Stimulated activated CD8-positive, alpha-beta memory T cell treated with anti-CD3 and anti-CD28 coated beads, Interleukin-15, amount 100 ng/mL, for 1 hour (primary cell): ENCODE results near the gene CKAP2.
"Not testable (repeated sequence)": the region's sequence is repeated elsewhere in the genome, so short reads cannot be mapped to it uniquely, and the experiment has no call there.

Source experiments
- DNase-seq: peaks from one replicate; pipeline ENCODE4 v3.0.0-alpha.2; 2020; ENCODE audit warnings: low read depth

The CKAP2 gene, protein sequence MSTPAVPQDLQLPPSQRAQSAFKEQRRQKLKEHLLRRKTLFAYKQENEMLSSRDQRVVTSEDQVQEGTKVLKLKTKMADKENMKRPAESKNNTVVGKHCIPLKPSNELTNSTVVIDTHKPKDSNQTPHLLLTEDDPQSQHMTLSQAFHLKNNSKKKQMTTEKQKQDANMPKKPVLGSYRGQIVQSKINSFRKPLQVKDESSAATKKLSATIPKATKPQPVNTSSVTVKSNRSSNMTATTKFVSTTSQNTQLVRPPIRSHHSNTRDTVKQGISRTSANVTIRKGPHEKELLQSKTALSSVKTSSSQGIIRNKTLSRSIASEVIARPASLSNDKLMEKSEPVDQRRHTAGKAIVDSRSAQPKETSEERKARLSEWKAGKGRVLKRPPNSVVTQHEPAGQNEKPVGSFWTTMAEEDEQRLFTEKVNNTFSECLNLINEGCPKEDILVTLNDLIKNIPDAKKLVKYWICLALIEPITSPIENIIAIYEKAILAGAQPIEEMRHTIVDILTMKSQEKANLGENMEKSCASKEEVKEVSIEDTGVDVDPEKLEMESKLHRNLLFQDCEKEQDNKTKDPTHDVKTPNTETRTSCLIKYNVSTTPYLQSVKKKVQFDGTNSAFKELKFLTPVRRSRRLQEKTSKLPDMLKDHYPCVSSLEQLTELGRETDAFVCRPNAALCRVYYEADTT

DNA sequence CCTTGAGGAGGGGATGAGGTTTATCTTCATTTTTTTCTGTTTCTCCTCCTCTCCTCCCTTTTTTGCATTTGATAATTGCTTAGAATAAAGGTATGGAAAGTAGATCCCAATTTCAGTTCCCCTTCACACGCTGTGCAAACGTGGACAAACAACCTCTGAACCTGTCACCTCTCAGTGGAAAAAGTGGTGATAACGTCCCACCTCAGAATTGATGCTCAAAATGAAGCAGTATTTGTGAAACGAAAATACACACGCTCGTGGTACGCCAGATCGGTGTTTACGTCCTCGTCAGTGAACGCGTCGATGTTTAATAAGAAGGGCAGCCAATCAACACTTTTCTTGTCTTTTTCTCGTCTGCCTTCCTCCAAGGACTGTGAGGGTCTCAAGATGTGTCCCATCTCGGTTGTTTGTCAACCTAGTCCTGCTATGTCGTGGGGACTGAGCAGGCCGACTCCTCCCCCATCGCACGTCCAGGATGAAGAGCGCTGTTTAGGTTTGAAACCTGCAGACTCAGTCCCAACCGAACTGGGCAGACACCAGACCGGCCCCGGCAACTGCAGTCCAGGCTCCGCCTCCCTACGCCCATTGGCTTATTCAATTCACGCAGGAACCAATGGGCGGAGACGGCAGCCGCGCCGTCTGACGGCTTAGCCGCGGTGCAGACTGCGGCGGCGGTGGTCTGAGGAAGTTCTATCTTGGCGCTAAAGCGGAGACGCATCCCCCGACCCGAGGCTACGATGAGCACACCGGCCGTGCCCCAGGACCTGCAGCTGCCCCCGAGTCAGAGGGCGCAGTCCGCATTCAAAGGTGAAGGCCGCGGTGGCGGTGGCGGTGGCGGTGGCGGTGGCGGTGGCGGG lies at the start of gene CKAP2:
TSS of gene CKAP2 (plus strand) at position 659 of the 857 bp plus-strand sequence. CDS start at position 738, 79 bp downstream.
- DNase-seq, result peak; percentile 87

DNA sequence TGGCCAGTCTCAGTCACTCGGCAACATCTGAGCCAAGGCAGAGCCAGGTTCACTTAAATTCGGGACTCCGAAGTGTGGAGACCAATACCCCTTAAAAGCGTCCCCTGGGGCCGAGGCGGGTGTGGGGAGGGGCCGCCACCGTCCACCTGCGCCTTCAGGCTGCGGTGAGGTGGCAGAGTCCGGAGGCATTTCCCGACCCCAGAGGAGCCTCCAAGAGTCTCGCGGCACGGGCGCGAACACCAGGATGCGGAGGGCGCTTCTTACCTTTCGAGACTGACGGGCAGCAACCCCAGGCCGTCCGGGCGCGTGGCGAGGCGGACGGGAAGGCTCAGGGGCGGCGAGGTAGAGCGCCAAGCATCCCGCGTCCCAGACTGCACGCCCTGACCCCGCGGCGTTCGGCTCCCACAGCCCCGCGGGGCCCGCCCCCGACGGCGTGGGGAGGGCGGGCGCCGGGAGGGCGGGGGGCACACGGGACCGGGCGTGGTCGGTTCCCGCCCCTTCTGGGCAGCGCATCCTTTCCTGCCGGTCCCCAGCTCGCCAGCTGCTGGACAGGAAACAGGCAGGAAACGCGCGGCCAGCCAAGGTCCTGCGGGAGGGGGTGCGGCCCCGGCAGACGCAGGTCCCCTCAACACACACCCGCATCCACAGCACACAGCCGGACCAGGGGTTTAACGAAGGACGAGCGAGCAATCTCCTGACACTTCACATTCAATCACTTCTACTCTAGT lies 49.3 kb upstream of the CKAP2 start, which contains the start of gene THSD1:
TSS of gene THSD1 (minus strand) at position 406 of the 728 bp plus-strand sequence. CDS start 3,572 bp downstream, outside the sequence.
- DNase-seq, result no peak

DNA sequence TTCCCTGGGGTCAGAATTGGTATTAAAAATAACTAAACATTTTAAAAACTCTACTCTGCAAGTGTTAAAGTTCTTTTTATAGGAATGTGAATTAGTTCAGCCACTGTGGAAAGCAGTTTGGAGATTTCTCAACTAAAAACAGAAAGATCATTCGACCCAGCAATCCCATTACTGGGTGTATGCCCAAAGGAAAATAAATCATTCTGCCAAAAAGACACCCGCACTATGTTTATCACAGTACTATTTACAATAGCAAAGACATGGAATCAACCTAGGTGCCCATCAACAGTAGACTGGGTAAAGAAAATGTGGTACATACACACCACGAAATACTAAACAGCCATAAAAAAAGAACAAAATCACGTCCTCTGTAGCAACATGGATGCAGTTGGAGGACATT lies 48.6 kb upstream of the CKAP2 start:
- no peak for DNase-seq

DNA sequence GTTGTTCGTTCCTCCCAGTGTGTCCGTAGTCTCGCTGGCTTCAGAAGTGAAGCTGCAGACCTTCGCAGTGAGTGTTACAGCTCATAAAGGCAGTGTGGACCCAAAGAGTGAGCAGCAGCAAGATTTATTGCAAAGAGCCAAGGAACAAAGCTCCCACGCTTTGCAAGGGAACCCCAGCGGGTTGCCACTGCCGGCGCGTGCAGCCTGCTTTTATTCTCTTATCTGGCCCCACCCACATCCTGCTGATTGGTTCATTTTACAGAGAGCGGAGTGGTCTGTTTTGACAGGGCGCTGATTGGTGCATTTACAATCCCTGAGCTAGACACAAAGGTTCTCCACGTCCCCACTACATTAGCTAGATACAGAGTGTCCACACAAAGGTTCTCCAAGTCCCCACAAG lies 47.8 kb upstream of the CKAP2 start:
- not testable (repeated sequence) for DNase-seq

DNA sequence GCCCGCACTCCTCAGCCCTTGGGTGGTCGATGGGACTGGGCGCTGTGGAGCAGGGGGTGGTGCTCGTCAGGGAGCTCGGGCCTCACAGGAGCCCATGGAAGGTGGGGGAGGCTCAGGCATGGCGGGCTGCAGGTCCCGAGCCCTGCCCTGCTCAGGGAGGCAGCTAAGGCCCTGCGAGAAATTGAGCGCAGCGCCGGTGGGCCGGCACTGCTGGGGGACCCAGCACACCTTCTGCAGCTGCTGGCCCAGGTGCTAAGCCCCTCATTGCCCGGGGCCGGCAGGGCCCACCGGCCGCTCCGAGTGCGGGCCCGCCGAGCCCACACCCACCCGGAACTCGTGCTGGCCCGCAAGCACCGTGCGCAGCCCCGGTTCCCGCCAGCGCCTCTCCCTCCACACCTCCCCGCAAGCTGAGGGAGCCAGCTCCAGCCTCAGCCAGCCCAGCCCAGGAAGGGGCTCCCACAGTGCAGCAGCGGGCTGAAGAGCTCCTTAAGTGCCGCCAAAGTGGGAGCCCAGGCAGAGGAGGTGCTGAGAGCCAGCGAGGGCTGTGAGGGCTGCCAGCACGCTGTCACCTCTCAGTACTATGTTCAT lies 47.1 kb upstream of the CKAP2 start:
- DNase-seq, result not testable (repeated sequence)

DNA sequence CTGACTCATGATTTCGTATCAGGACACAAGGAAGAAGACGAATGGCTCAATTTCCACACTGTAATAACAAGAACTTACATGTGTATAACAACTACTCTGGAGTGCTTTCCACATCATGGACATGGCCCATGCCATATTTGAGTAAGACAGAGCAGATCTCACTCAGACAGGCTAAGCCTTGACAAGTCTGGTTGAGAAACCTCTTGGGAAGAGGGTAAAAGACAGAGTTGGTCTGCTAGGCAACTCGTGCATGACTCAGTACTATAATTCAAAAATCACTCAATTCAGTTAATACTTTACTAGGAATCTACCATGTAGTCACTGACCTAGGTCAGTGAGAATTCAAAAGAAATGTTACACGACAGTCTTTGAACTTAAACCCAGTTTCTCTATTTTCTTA lies 43.6 kb upstream of the CKAP2 start:
- no peak for DNase-seq

DNA sequence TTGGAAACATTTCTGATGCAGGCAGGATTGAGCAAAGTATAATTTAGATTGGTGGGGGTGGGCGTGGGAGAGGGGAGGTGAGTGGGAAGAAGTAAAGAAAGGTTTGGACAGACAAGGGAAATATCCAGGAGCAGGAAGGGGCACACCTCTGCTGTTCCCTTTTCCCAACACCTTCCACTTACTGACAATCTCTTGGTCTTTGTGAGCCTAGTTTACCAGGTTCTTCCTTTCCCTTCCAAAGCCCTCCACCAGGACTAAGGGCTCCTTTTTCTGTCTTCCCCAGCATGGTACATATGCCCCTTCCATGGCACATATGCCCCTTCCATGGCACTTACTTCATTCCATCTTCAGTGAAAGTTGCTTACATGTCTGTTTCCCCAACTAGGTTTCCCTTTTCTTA lies 43.1 kb upstream of the CKAP2 start:
- DNase-seq, result no peak

DNA sequence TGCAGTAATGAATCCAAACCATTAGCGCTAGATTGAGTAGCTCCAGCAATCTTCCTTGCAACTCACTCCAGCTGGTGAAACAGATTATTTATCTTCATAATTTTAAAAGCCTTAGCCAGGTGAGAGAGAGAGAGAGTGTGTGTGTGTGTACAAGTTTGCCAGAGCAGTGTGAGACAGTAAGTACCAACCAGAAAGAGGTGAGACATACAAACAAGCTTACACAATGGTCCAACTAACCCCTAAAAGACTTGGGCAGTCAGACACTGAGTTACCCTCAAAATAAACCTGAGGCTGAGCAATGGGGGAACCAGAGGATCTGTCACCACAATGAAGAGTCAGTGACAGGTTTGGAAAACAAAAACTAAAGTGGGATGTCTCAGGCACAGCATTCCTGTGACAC lies 41.2 kb upstream of the CKAP2 start:
- no peak for DNase-seq

DNA sequence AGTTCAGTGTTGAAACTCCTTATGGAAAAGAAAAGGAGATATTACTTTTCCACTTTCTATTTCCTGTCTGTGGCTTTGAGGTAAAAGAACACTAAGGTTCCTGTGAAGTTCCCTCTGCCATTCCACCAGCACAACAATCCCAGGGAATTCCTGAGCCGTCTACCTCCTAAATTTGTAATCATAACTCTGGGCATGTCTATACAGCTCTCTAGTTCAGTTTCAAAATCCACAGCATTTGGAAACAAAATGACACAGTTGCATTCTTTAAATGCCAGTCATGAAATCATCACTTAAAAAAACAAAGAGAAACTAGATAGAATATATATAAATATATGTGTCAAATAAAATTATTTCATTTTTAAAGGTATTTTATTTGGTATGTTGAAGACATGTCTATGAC lies 40.3 kb upstream of the CKAP2 start:
- no peak for DNase-seq

DNA sequence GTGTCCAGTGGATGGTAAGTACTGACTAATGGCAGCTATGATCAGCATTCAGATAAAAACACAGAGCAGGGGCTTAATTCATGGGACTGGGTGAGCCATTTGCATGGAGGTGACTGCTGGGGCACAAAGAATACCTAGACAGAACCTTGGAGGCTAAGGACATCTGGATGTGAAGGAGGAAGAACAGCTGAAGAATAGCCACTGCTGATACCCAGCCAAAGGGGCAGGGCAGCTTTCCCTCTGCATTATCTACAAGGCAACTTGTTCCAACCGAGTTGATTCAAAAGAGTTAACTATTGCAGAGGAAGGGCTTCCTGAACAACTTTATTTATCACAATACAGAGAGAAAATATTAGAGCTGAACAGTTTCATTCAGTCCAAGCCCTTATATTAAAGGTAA lies 36.2 kb upstream of the CKAP2 start:
- no peak for DNase-seq

DNA sequence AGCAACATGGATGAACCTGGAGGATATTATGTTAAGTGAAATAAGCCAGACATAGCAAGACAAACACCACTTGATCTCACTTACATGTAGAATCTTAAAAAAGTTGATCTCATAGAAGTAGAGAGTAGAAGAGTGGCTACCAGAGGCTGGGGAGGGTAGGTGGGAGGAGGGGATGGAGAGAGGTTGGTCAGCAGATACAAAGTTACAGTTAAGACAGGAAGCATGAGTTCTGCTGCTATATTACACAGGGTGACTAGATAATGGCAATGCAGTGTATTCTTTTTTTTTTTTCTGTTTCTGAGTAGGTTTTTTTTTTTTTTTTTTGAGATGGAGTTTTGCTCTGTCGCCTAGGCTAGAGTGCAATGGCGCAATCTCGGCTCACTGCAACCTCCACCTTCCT lies 34.1 kb upstream of the CKAP2 start:
- no peak for DNase-seq

DNA sequence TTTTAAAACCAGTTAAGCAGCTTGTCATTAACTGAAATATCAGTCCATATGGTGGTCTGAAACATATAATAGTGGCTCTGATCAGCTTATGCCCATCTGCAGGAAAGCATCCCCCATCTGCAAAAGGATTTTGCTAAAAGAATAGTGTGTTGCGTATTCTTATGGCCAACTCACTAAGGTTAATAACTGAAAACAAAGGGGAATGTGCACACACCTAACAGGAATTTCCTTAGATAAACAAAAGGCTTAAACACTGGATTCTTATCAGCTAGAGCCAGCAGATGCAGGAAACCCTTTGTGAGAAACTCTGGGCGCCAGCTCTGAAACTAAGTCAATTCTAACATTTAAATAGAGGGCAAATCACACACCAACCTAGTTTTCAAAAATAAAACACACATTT lies 27.0 kb upstream of the CKAP2 start:
- DNase-seq, result no peak

DNA sequence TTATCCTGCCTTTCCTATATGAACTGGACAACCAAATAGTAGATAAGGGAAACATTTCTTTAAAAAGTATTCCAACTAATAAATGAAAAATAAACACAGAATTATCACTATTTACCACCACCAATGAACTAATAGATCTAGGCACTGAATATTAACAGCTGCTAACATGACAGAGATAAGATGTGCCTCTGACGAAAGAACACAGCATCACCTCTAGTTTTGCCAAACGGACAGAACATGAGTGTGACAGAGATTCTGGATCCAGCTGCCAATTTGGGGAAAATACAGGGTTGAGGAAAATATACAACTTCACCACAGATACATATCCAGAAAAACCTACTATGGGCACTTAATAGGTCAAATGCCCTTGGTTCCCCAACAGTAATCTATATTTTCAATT lies 22.8 kb upstream of the CKAP2 start:
- no peak for DNase-seq

DNA sequence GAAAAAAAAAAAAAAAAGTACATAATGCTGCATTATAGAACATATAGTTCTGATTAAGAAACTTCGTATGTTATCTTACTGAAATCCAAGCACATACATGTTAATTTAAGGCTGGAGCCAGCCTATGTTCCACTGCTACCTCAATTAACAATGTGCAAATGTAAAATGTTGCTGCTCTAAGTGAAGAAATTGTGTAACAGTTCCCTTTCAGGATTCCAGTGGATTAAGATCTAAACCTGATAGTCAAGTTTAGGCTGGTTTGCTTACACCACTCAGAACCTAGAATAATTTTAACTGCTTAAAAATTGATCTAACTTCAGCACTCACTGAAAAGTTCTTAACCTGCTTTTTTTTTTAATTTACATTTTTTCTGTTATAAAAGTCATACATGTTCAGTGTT lies 9.0 kb upstream of the CKAP2 start:
- no peak for DNase-seq

DNA sequence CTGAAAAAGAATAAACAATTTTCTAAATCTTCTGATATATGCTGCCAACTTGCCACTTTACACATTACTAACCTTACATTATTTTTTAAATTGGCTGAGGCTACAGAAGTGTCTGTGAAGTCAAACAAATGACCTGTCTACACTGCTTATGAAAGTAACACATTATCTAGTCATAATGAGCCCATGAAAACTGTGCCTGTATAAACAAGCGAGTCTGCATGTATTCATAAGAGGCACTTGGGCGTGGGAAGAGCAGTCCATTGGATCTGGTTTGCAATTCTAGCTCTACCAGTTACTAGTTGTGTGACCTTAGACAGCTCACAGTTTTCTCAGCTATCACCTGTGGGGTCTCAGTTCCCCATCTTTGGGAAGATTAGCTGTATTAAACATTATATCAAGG lies 7.9 kb upstream of the CKAP2 start:
- DNase-seq, result no peak

DNA sequence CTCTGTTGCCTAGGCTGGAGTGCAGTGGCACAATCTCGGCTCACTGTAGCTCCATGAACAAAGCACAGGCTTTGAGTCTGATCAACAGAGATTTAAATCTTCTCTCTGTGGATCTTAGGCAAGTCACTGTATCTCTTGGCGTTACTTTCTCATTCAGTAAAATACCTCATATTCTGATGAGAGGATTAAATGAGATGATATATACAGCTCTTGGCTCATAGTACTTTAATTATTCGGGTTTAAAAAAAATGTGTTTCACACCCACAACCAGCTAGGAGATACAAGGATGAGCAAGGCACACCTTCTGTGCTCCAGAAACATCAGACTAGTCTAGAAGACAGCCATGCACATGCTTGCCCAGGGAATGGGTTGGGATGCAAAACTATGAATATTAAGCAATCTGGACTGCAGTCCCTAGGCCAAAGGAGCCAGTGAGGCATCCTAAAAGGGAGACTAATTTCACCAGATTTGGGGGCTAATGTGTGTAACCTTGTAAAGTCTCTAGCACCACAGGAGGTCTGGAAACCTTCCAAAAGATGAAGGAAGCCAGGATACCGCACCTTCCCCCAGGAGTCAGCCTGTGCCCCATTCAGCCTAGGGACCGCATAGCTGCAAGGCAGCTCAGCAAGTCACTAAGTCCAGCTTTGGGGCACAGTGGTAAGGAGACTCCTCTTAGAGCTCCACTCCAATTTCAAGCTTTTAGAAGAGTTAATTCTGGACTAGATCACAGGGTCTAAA lies 7.3 kb upstream of the CKAP2 start:
- DNase-seq, result no peak

DNA sequence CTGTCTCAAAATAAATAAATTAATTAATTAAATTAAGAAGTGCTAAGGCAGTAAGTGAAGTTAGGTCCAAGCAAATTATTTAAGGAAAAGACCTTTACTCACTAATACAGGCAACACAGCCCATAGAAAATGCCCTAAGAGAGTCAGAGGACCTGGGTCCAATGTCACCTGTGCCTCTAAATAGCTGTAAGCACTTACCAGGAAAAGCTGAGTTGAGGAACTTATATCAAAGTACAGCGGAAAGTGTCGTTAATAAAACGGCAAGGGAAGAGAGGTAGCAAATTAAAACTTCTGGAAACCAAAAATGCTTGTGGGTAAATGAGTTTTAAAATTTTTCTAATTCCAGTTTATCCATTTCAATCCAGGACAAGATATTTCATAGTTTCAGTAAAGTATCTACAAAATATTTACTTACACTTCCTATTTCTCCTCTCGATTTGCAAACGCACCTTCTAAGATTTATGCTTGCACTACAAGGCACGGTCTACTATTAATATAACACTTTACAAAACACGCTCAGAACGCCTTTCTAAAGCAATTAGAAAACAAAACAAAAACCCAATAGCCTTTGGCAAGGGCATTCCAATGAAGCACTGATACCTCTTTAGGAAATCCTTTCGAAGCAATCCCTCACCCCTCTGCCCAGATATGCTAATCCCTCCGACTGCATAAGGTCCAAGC lies 5.8 kb upstream of the CKAP2 start:
- no peak for DNase-seq

DNA sequence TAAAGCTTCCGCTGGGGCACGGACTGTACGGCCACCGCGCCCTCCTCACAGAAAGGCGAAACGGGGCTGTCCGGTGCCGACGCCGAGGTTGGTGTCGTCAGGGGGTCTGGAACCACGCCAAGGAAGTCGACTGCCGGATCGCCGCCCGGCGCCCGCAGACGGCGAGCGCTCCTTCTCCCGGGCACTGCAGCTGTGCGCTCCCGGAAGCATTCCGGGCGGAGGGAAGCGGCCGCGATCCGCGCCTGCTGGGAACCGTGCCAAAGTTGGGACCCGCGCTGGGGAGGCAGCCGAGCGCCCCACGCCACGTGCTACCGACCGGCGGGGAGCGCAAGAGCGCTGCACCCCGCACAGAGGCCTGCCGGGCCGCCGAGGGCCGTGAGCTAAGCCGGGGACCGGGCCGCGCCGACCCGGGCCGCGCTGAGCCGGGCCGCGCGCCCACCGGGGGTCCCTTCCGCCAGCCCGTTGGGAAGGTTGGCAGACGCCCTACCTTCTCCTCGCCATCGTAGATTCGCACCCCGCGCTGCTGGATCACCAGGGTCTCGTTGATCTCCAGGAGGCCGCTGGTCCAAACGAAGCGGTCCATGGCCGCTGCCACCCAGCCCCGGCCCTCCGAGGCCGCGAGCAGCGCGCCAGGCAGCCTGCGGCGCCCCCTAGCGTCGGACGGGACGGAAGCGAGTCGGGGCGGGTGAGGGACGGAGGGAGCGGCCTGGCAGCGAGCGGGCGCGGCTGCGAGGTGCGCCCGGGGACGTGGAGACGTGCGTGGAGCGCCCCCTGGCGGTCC lies 5.1 kb upstream of the CKAP2 start, which contains the start of gene VPS36:
TSS of gene VPS36 (minus strand) at position 623 of the 781 bp plus-strand sequence. CDS start at position 583, 40 bp downstream.
- peak; percentile 87 for DNase-seq

DNA sequence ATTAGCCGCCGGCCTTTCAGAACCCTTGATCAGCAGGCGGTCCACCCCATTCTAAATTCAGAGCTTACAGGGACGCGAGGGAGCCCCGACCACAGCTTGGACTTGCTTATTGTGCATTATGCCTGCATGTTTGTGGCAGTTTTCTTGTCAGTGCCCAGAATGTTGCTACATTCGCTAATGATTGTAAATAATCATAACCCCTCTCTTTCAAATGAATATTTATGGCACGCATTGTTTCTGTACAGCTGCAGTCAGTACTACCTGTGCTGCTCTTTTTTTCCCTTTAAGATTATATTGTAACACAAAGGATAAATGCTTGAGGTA lies 4.5 kb upstream of the CKAP2 start:
- DNase-seq, result no peak
